H1 (cell line): ENCODE results near the gene TFAP2B. TPM values are rescaled to one million over a fixed set of nuclear protein-coding genes. Genes with fewer than 3 reads are reported as not detected.

ENCODE experiments used
- CTCF ChIA-PET: fragments of 300-600 bp; sonication (Branson Sonifier 250); formaldehyde crosslinking; loops from one replicate; lab custom pipeline; 2021; ENCODE audit not compliant: partially characterized antibody; lab: Charles Lee
- POLR2A ChIA-PET: fragments of 300-600 bp; sonication (Branson Sonifier 250); formaldehyde crosslinking; loops from one replicate; lab custom pipeline; 2021; ENCODE audit warnings: inconsistent platforms; ENCODE audit not compliant: partially characterized antibody; lab: Charles Lee
- DNase-seq, 2 experiments: peaks; one replicate each; pipeline versions ENCODE4 v3.0.0 to v3.0.0-alpha.2; 2010 to 2022; ENCODE audit warnings: low spot score in 2 of 2, low read depth in 1 of 2, mixed read lengths in 1 of 2
- FAIRE-seq: peaks from 2 replicates; lab custom pipeline; 2011; peaks lifted over from hg19 to GRCh38; lab: Jason Lieb, UNC
- H2AFZ ChIP-seq: 2 replicates; pipeline ENCODE4 v1.8.1; 2012; ENCODE audit warnings: low read length, inconsistent platforms
- H2AK5ac ChIP-seq: 2 replicates; pipeline ENCODE4 v1.6.1; 2013; ENCODE audit warnings: low read depth, low read length
- H2BK120ac ChIP-seq: replicated peaks from 2 replicates; pipeline ENCODE3; 2013; ENCODE audit warnings: low read depth, low read length, inconsistent platforms
- H2BK12ac ChIP-seq: 2 replicates; pipeline ENCODE4 v1.6.1; 2013; ENCODE audit warnings: low read depth, low read length
- H2BK15ac ChIP-seq: 2 replicates; pipeline ENCODE4 v1.6.1; 2013; ENCODE audit warnings: low read length
- H2BK20ac ChIP-seq: 2 replicates; pipeline ENCODE4 v1.6.1; 2013; ENCODE audit warnings: low read length
- H2BK5ac ChIP-seq: 2 replicates; pipeline ENCODE4 v1.6.1; 2013; ENCODE audit warnings: low read depth, low read length
- H3K14ac ChIP-seq: 2 replicates; pipeline ENCODE4 v1.6.1; 2013; ENCODE audit warnings: inconsistent platforms; ENCODE audit not compliant: insufficient read length
- H3K18ac ChIP-seq: 2 replicates; pipeline ENCODE4 v1.6.1; 2013; ENCODE audit warnings: low read length; ENCODE audit errors: extremely low read depth
- H3K23ac ChIP-seq: 2 replicates; pipeline ENCODE4 v1.6.1; 2013; ENCODE audit warnings: inconsistent platforms; ENCODE audit not compliant: insufficient read length
- H3K23me2 ChIP-seq: 2 replicates; pipeline ENCODE4 v1.6.1; 2013; ENCODE audit warnings: low read depth, low read length
- H3K27ac ChIP-seq: 2 replicates; pipeline ENCODE4 v1.6.1; 2011; ENCODE audit warnings: low read depth, low read length, inconsistent platforms
- H3K27me3 ChIP-seq, 4 experiments: replicated peaks in 1 of 4; 1 replicate in 1 of 4; 2 replicates in 3 of 4; pipeline versions ENCODE4 v1.6.1 to v1.8.1; 2011 to 2013; ENCODE audit warnings: low read length in 3 of 4, mild to moderate bottlenecking in 3 of 4, inconsistent platforms in 2 of 4, mixed read lengths in 2 of 4, moderate library complexity in 1 of 4; ENCODE audit not compliant: control insufficient read depth in 3 of 4, insufficient read depth in 3 of 4; ENCODE audit errors: extremely low read depth in 1 of 4
- H3K36me3 ChIP-seq, 4 experiments: 2 replicates each; pipeline versions ENCODE4 v1.6.1 to v1.8.1; 2011 to 2013; ENCODE audit warnings: mild to moderate bottlenecking in 4 of 4, low read length in 3 of 4, moderate library complexity in 2 of 4, control low read depth in 1 of 4, inconsistent platforms in 1 of 4; ENCODE audit not compliant: insufficient read depth in 4 of 4, control insufficient read depth in 2 of 4
- H3K4ac ChIP-seq: replicated peaks from 2 replicates; pipeline ENCODE3; 2013; ENCODE audit warnings: low read length, low read depth, mixed read lengths, inconsistent platforms; ENCODE audit not compliant: insufficient read length
- H3K4me1 ChIP-seq, 4 experiments: replicated peaks in 1 of 4; 1 replicate in 1 of 4; 2 replicates in 3 of 4; pipeline versions ENCODE4 v1.6.1 to v1.8.1; 2011 to 2013; ENCODE audit warnings: low read length in 3 of 4, inconsistent platforms in 2 of 4, mixed read lengths in 1 of 4; ENCODE audit not compliant: insufficient read depth in 4 of 4, control insufficient read depth in 3 of 4
- H3K4me2 ChIP-seq, 2 experiments: 2 replicates each; pipeline versions ENCODE4 v1.6.1 to v1.8.1; 2011 to 2013; ENCODE audit warnings: low read depth in 2 of 2, low read length in 2 of 2, control low read depth in 1 of 2, inconsistent platforms in 1 of 2, mild to moderate bottlenecking in 1 of 2; ENCODE audit not compliant: insufficient read depth in 1 of 2
- H3K4me3 ChIP-seq, 4 experiments: fragments of 200-600, 300-600 bp in 1 of 4; sonication (generic), shearing (Covaris generic), sonication (Bioruptor Twin) in 1 of 4; 2 replicates each; pipeline versions ENCODE4 v1.5.1 to v1.8.1; 2011 to 2016; ENCODE audit warnings: low read length in 4 of 4, low read depth in 3 of 4, control low read depth in 2 of 4, inconsistent platforms in 2 of 4, mild to moderate bottlenecking in 2 of 4, mixed read lengths in 1 of 4, moderate library complexity in 1 of 4; ENCODE audit not compliant: insufficient read depth in 2 of 4; ENCODE audit errors: extremely low read depth in 1 of 4
- H3K56ac ChIP-seq: replicated peaks from 2 replicates; pipeline ENCODE3; 2013; ENCODE audit warnings: low read depth, mild to moderate bottlenecking, mixed read lengths, low read length, inconsistent platforms; ENCODE audit not compliant: insufficient read length
- H3K79me1 ChIP-seq: 2 replicates; pipeline ENCODE4 v1.6.1; 2013; ENCODE audit warnings: low read depth, low read length, control low read depth
- H3K79me2 ChIP-seq, 2 experiments: 2 replicates each; pipeline versions ENCODE4 v1.6.1 to v1.8.1; 2012 to 2013; ENCODE audit warnings: low read length in 2 of 2, mild to moderate bottlenecking in 2 of 2, inconsistent platforms in 1 of 2; ENCODE audit not compliant: insufficient read depth in 2 of 2, control insufficient read depth in 1 of 2
- H3K9ac ChIP-seq, 4 experiments: replicated peaks in 1 of 4; 1 replicate in 1 of 4; 2 replicates in 3 of 4; pipeline versions ENCODE4 v1.6.1 to v1.8.1; 2011 to 2013; ENCODE audit warnings: low read depth in 3 of 4, low read length in 3 of 4, control low read depth in 2 of 4, mild to moderate bottlenecking in 2 of 4, moderate library complexity in 2 of 4, inconsistent platforms in 1 of 4; ENCODE audit errors: extremely low read depth in 1 of 4
- H3K9me3 ChIP-seq, 2 experiments: 2 replicates each; pipeline versions ENCODE4 v1.6.1 to v1.8.1; 2012 to 2013; ENCODE audit warnings: mild to moderate bottlenecking in 2 of 2, moderate library complexity in 2 of 2, control low read depth in 1 of 2, inconsistent platforms in 1 of 2, low read depth in 1 of 2, low read length in 1 of 2, mixed read lengths in 1 of 2; ENCODE audit not compliant: insufficient read depth in 2 of 2
- H4K20me1 ChIP-seq, 2 experiments: replicated peaks in 1 of 2; 2 replicates each; pipeline versions ENCODE3 to v1.8.1; 2011 to 2013; ENCODE audit warnings: inconsistent platforms in 2 of 2, low read length in 2 of 2, mild to moderate bottlenecking in 1 of 2; ENCODE audit not compliant: insufficient read depth in 2 of 2, control insufficient read depth in 1 of 2
- H4K5ac ChIP-seq: 2 replicates; pipeline ENCODE4 v1.6.1; 2013; ENCODE audit warnings: low read length, low read depth, mixed read lengths, inconsistent platforms; ENCODE audit not compliant: insufficient read length
- H4K8ac ChIP-seq: 2 replicates; pipeline ENCODE4 v1.8.0; 2013; ENCODE audit warnings: mild to moderate bottlenecking, moderate library complexity, low read length, inconsistent platforms; ENCODE audit not compliant: insufficient read depth; ENCODE audit errors: extremely low read depth
- H4K91ac ChIP-seq: replicated peaks from 2 replicates; pipeline ENCODE3; 2013; ENCODE audit warnings: low read length, mixed read lengths, inconsistent platforms; ENCODE audit not compliant: insufficient read length
- BCL11A ChIP-seq, 2 experiments: IDR thresholded peaks; one replicate each; pipeline ENCODE4 v1.6.1; 2011; ENCODE audit warnings: low read depth in 2 of 2, low read length in 2 of 2, mild to moderate bottlenecking in 2 of 2
- CBX5 ChIP-seq: fragments of 300-800, 300-1000 bp; sonication (generic); IDR thresholded peaks from 2 replicates; pipeline ENCODE4 v1.7.1; 2016; ENCODE audit warnings: antibody characterized with exemption, low read length, low read depth
- CTBP2 ChIP-seq: IDR thresholded peaks from 2 replicates; pipeline ENCODE4 v1.7.0; 2011; ENCODE audit warnings: borderline replicate concordance, mild to moderate bottlenecking, moderate library complexity, mixed read lengths, low read length; ENCODE audit not compliant: insufficient read depth, insufficient read length
- CTCF ChIP-seq, 3 experiments: IDR thresholded peaks; 1 replicate in 2 of 3; 2 replicates in 1 of 3; pipeline versions ENCODE4 v1.5.1 to v1.6.1; 2011; ENCODE audit warnings: low read length in 3 of 3, mild to moderate bottlenecking in 3 of 3, inconsistent platforms in 2 of 3, low read depth in 1 of 3, moderate library complexity in 1 of 3; ENCODE audit not compliant: insufficient read depth in 1 of 3; ENCODE audit errors: control extremely low read depth in 1 of 3
- EP300 ChIP-seq, 2 experiments: IDR thresholded peaks; 1 replicate in 1 of 2; 2 replicates in 1 of 2; pipeline ENCODE4 v1.6.1; 2011 to 2012; ENCODE audit warnings: low read depth in 2 of 2, low read length in 2 of 2, mild to moderate bottlenecking in 2 of 2, borderline replicate concordance in 1 of 2, inconsistent platforms in 1 of 2, moderate library complexity in 1 of 2
- HDAC6 ChIP-seq: IDR thresholded peaks from one replicate; pipeline ENCODE4 v1.7.1; 2012; ENCODE audit warnings: low read depth, mild to moderate bottlenecking, inconsistent platforms, low read length, moderate library complexity
- JUN ChIP-seq: IDR thresholded peaks from 2 replicates; pipeline ENCODE4 v1.6.1; 2011; ENCODE audit warnings: low read depth, mild to moderate bottlenecking, improper control_type of control experiment, low read length
- KDM5A ChIP-seq: fragments of 200-600 bp; IDR thresholded peaks from 2 replicates; pipeline ENCODE4 v1.7.1; 2012; ENCODE audit warnings: mild to moderate bottlenecking, low read length, inconsistent platforms, mixed read lengths
- SIRT6 ChIP-seq: IDR thresholded peaks from one replicate; pipeline ENCODE4 v1.7.1; 2012; ENCODE audit warnings: low read length, inconsistent platforms
- SRF ChIP-seq: IDR thresholded peaks from 2 replicates; pipeline ENCODE4 v1.6.1; 2011; ENCODE audit warnings: mild to moderate bottlenecking, low read depth, low read length, moderate library complexity
- SUZ12 ChIP-seq: fragments of 200-600 bp; sonication (generic); IDR thresholded peaks from 2 replicates; pipeline ENCODE4 v1.6.1; 2012; ENCODE audit warnings: mild to moderate bottlenecking, inconsistent platforms, low read length, moderate library complexity, mixed read lengths
- TAF7 ChIP-seq: optimal IDR thresholded peaks from 2 replicates; pipeline ENCODE3; 2011; ENCODE audit warnings: low read depth, mild to moderate bottlenecking, inconsistent platforms, low read length, moderate library complexity, borderline replicate concordance
- WGBS, 2 experiments: shearing (Covaris generic) in 1 of 2; methylation state at CpG; one replicate each; pipeline versions ENCODE4 v1.1.6 to v1.1.7; 2013 to 2015; ENCODE audit warnings: low lambda C conversion rate in 2 of 2, mixed read lengths in 2 of 2, inconsistent platforms in 1 of 2, low coverage in 1 of 2, missing lambda C conversion rate in 1 of 2; ENCODE audit not compliant: insufficient replicate concordance in 2 of 2, insufficient coverage in 1 of 2, insufficient read length in 1 of 2; ENCODE audit errors: extremely low coverage in 1 of 2, missing lambda C conversion rate in 1 of 2; 5-methylcytosine and 5-hydroxymethylcytosine counted together
- polyA plus RNA-seq, 7 experiments: library from polyadenylated mRNA; depleted of rRNA in 3 of 7; stranded (reverse) in 5 of 7; unstranded in 2 of 7; fragments of >200 nt in 5 of 7; fragments of 200-250 nt in 2 of 7; gene quantifications; 1 replicate in 5 of 7; 2 replicates in 1 of 7; 4 replicates in 1 of 7; pipeline versions ENCODE4 v1.2.1 to v1.2.3, GENCODE V29; 2011 to 2013; ENCODE audit warnings: missing spikeins in 2 of 7, mixed read lengths in 2 of 7
- total RNA-seq: library from RNA; stranded (reverse); fragmentation: NEBNext Ultra II Directional; extraction: Animal tissue kit (Norgen Biotek cat#: 25700); gene quantifications from 2 replicates; pipeline ENCODE4 v1.2.1, GENCODE V29; 2021

TFAP2B gene
- total and polyA plus RNA-seq, 2 of the 8 experiments (the other 6 are each of a cell fraction or from before 2014, with no cell fraction given): not detected

- H2BK12ac ChIP-seq: no peak overlapping the region
- H3K18ac ChIP-seq: no peak overlapping the region
- H2AK5ac ChIP-seq: no peak overlapping the region
- H3K4me1 ChIP-seq: no peaks in the 10 kb centered on the region
- H2AFZ ChIP-seq: no peak overlapping the region
- no peaks in the 10 kb centered on the region for H3K27me3 ChIP-seq
- no peak overlapping the region for H4K91ac ChIP-seq
- no peak overlapping the region for H3K4me2 ChIP-seq
- H3K23ac ChIP-seq: no peak overlapping the region
- no peaks in the 10 kb centered on the region for H3K79me1 ChIP-seq
- 100% methylated on average over 1 of the region's 1 CpG; no CpG with 5 or more reads in 1 of the 2 experiments for WGBS, 2 experiments
- H3K36me3 ChIP-seq: no peaks in the 10 kb centered on the region
- H3K4ac ChIP-seq: no peak overlapping the region
- H3K79me2 ChIP-seq: no peaks in the 10 kb centered on the region
- H2BK5ac ChIP-seq: no peak overlapping the region
- no peak overlapping the region for H3K9ac ChIP-seq
- H3K56ac ChIP-seq: no peak overlapping the region
- no peak overlapping the region for H2BK120ac ChIP-seq
- H4K20me1 ChIP-seq: no peaks in the 10 kb centered on the region
- no peak overlapping the region for H2BK15ac ChIP-seq
- DNase-seq (no peak), FAIRE-seq (no peak)
- no peaks in the 10 kb centered on the region for H3K9me3 ChIP-seq
- H2BK20ac ChIP-seq: no peak overlapping the region
- H4K8ac ChIP-seq: no peak overlapping the region
- no peak overlapping the region for H3K27ac ChIP-seq
- H3K23me2 ChIP-seq: no peaks in the 10 kb centered on the region
- no peak overlapping the region for H4K5ac ChIP-seq
- H3K14ac ChIP-seq: no peak overlapping the region
- no peak overlapping the region for H3K4me3 ChIP-seq
- ChIA-PET POLR2A (no interaction called here), CTCF (no interaction called here)
- TF ChIP-seq CBX5 (no peak), HDAC6 (no peak), EP300 (IDR thresholded peaks at IDR 0.05; ENCODE audit: borderline replicate concordance in 1 of 2, low read depth in 2 of 2, low read length in 2 of 2) (no peak), SUZ12 (no peak), CTBP2 (no peak), KDM5A (no peak), JUN (no peak), CTCF (IDR thresholded peaks at IDR 0.05; ENCODE audit: control extremely low read depth in 1 of 3, insufficient read depth in 1 of 3, low read depth in 1 of 3, low read length in 3 of 3) (no peak), TAF7 (no peak), SRF (no peak), BCL11A (IDR thresholded peaks at IDR 0.05; ENCODE audit: low read depth in 2 of 2, low read length in 2 of 2) (no peak), SIRT6 (no peak)
These were observed 54.5 kb downstream of the TFAP2B start for GRCh38 chr6:50873167-50873566.
